ENCODE measurements around the gene PLPP6. TPM values are rescaled to one million over a fixed set of nuclear protein-coding genes. Genes with fewer than 3 reads are reported as not detected.

The PLPP6 gene
- total and polyA plus RNA-seq, 2 of the 8 experiments (the other 6 are each of a cell fraction or from before 2014, with no cell fraction given), result 11.8 to 13.3 TPM

DNA sequence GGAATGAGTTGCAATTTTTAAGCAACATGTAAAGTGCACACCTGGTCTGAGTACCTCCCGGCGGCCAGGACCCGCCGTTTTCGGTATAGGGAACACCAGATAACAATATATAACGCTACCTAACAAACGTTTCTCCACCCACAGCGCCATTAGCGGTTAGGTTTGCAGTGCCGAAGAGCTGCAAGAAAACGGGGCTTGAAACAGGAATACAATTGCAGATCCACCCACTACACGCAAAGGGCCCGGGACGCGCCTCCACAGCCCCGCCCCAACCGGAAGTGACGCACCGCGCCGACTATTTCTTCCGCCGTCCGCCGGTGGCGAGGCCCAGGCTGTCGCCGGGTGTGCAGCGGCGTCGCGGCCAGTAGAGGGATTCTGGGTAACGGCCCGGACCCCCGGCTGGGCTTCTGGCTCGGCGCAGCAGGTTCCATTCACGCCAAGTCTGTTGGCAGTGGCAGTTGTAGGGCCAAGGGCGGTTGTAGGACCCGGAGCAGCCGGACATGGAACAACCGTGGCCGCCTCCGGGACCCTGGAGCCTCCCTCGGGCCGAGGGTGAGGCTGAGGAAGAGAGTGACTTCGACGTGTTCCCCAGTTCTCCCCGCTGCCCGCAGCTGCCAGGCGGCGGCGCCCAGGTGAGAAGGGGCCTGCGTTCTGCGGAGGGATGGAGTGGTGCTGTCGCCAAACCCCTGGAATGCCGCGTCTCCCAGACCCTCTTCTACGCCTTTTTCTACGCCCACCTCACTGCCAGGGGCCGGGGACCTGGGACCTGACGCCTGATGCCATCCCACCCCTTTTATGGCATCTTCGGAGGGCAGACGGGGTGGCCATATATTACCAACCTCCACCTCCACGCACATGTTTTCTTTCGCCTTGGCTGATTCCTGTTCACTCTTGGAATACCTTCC is 17.4 kb downstream of the PLPP6 start, which contains the start of gene CDC37L1 (continued):
- TF ChIP-seq, protein P1, sequence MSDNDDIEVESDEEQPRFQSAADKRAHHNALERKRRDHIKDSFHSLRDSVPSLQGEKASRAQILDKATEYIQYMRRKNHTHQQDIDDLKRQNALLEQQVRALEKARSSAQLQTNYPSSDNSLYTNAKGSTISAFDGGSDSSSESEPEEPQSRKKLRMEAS (IDR thresholded peaks at IDR 0.05), result peak; percentile 68
- TF ChIP-seq BCL11A (IDR thresholded peaks at IDR 0.05; ENCODE audit: low read depth in 2 of 2, low read length in 2 of 2), result no peak
- TF ChIP-seq, protein P2, sequence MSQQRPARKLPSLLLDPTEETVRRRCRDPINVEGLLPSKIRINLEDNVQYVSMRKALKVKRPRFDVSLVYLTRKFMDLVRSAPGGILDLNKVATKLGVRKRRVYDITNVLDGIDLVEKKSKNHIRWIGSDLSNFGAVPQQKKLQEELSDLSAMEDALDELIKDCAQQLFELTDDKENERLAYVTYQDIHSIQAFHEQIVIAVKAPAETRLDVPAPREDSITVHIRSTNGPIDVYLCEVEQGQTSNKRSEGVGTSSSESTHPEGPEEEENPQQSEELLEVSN (IDR thresholded peaks at IDR 0.05), result peak; percentile 70; the same call in 1 of the 2 replicates
- TF ChIP-seq POLR2AphosphoS5 (IDR thresholded peaks at IDR 0.05; ENCODE audit: low read depth, low read length), result peak; percentile 97
- no peak for TF ChIP-seq CBX5 (IDR thresholded peaks at IDR 0.05; ENCODE audit: low read depth, low read length)
- peak; percentile 85 for TF ChIP-seq YY1 (IDR thresholded peaks at IDR 0.05; ENCODE audit: low read depth, low read length)
- TF ChIP-seq TBP (IDR thresholded peaks at IDR 0.05; ENCODE audit: low read depth, low read length), result peak; percentile 93
- TF ChIP-seq NANOG (IDR thresholded peaks at IDR 0.05; ENCODE audit: insufficient read depth, low read depth, low read length, poor library complexity, severe bottlenecking), result no peak
- TF ChIP-seq BRCA1 (IDR thresholded peaks at IDR 0.05; ENCODE audit: low read depth, low read length), result no peak
- no peak for TF ChIP-seq CTBP2 (IDR thresholded peaks at IDR 0.05; ENCODE audit: borderline replicate concordance, insufficient read depth, insufficient read length, low read length)
- TF ChIP-seq JUND (IDR thresholded peaks at IDR 0.05; ENCODE audit: low read length), result 0 out of 2 replicates have a peak, but pooled peaks have one; percentile 25
- peak; percentile 84 for TF ChIP-seq KDM4A (IDR thresholded peaks at IDR 0.05; ENCODE audit: low read depth, low read length, severe bottlenecking)
- no peak for TF ChIP-seq FOSL1 (IDR thresholded peaks at IDR 0.05; ENCODE audit: insufficient read depth, low read depth, low read length)
- TF ChIP-seq GABPA (IDR thresholded peaks at IDR 0.05; ENCODE audit: borderline replicate concordance, insufficient read depth, low read length), result peak; percentile 89
- TF ChIP-seq SP4 (IDR thresholded peaks at IDR 0.05; ENCODE audit: low read length), result peak; percentile 72; the same call in 1 of the 2 replicates
- TF ChIP-seq TEAD4 (IDR thresholded peaks at IDR 0.05; ENCODE audit: low read depth, low read length), result peak; percentile 78

All from H1 (cell line).